GM18873 (cell line): ENCODE measurements around the gene ANKRD13C.
"Not testable (repeated sequence)": the region's sequence is repeated elsewhere in the genome, so short reads cannot be mapped to it uniquely, and the experiment has no call there.

Source experiments
- ATAC-seq: cut with Tn5 transposase; IDR thresholded peaks from one replicate; pipeline ENCODE4 v1.9.1; 2021; ENCODE audit warnings: mild to moderate bottlenecking, moderate library complexity, moderate number of reproducible peaks; ENCODE audit not compliant: unreplicated experiment, low FRiP score

The ANKRD13C gene

GRCh38 chr1:70360321-70360720 is 5.8 kb upstream of the ANKRD13C start:
- no peak for ATAC-seq

- ATAC-seq = peak; percentile 42
Measured at GRCh38 chr1:70358921-70359564, 4.5 kb upstream of the ANKRD13C start.

- ATAC-seq = no peak
Measured at GRCh38 chr1:70355920-70356319, 1.4 kb upstream of the ANKRD13C start.

- no peak for ATAC-seq
Measured at GRCh38 chr1:70355111-70355407, 537 bp upstream of the ANKRD13C start.

GRCh38 chr1:70353601-70354331 is 756 bp downstream of the ANKRD13C start:
- ATAC-seq = peak; percentile 25

- no peak for ATAC-seq
Measured at GRCh38 chr1:70353044-70353443, 1.5 kb downstream of the ANKRD13C start.

- ATAC-seq = not testable (repeated sequence)
Measured at GRCh38 chr1:70349799-70350198, 4.7 kb downstream of the ANKRD13C start.

- no peak for ATAC-seq
Measured at GRCh38 chr1:70348399-70349165, 5.9 kb downstream of the ANKRD13C start.

GRCh38 chr1:70339644-70340043 is 14.9 kb downstream of the ANKRD13C start:
- ATAC-seq = not testable (repeated sequence)

- no peak for ATAC-seq
Measured at GRCh38 chr1:70336050-70336449, 18.5 kb downstream of the ANKRD13C start.

GRCh38 chr1:70334436-70334835 is 20.1 kb downstream of the ANKRD13C start:
- ATAC-seq = no peak

GRCh38 chr1:70333245-70333644 is 21.3 kb downstream of the ANKRD13C start:
- no peak for ATAC-seq

- no peak for ATAC-seq
Measured at GRCh38 chr1:70331962-70332361, 22.6 kb downstream of the ANKRD13C start.

- ATAC-seq = no peak
Measured at GRCh38 chr1:70327306-70328076, 27.0 kb downstream of the ANKRD13C start.

- ATAC-seq = no peak
Measured at GRCh38 chr1:70324683-70325082, 29.8 kb downstream of the ANKRD13C start.

- ATAC-seq = no peak
Measured at GRCh38 chr1:70319750-70320149, 34.8 kb downstream of the ANKRD13C start.

GRCh38 chr1:70318191-70318590 is 36.3 kb downstream of the ANKRD13C start:
- ATAC-seq = no peak

GRCh38 chr1:70317087-70317486 is 37.4 kb downstream of the ANKRD13C start:
- ATAC-seq = no peak

- ATAC-seq = no peak
Measured at GRCh38 chr1:70315782-70316181, 38.7 kb downstream of the ANKRD13C start.

GRCh38 chr1:70314706-70315304 is 39.7 kb downstream of the ANKRD13C start:
- ATAC-seq = no peak
